HL-60 (cell line): ENCODE data around the gene GPR137B.

Experiments used
- DNase-seq, 2 experiments: peaks; one replicate each; pipeline ENCODE4 v3.0.0-alpha.2; 2010 to 2020; ENCODE audit warnings: low read depth in 1 of 2, low spot score in 1 of 2
- H3K27ac ChIP-seq: fragments of 250-450 bp; sonication (Bioruptor Pico); replicated peaks from 2 replicates; pipeline ENCODE4 v1.5.1; 2020; ENCODE audit warnings: mild to moderate bottlenecking, moderate library complexity
- H3K27me3 ChIP-seq: fragments of 250-450 bp; sonication (Bioruptor Pico); 2 replicates; pipeline ENCODE4 v1.5.1; 2021; ENCODE audit warnings: mild to moderate bottlenecking, moderate library complexity; ENCODE audit not compliant: insufficient read depth, poor library complexity, severe bottlenecking
- H3K4me3 ChIP-seq: replicated peaks from 2 replicates; pipeline ENCODE4 v1.5.1; 2011; ENCODE audit warnings: mild to moderate bottlenecking, control low read depth, low read length; ENCODE audit not compliant: insufficient read depth
- GABPA ChIP-seq: IDR thresholded peaks from 2 replicates; pipeline ENCODE4 v1.6.1; 2012; ENCODE audit warnings: low read depth
- POLR2AphosphoS5 ChIP-seq: IDR thresholded peaks from 2 replicates; pipeline ENCODE4 v1.6.1; 2012; ENCODE audit warnings: low read depth
- SPI1 ChIP-seq: IDR thresholded peaks from 2 replicates; pipeline ENCODE4 v1.6.1; 2012; ENCODE audit warnings: low read depth, mild to moderate bottlenecking, borderline replicate concordance
- TF ChIP-seq, protein P1 (sequence below): IDR thresholded peaks from one replicate; pipeline ENCODE4 v1.5.1; 2011; ENCODE audit warnings: low read length, control low read depth, inconsistent platforms; ENCODE audit not compliant: insufficient read depth
- TF ChIP-seq, protein P2 (sequence below): IDR thresholded peaks from 2 replicates; pipeline ENCODE4 v1.6.1; 2012; ENCODE audit warnings: low read depth; ENCODE audit not compliant: insufficient replicate concordance

Gene GPR137B

GRCh38 chr1:236110137-236110536 lies 32.2 kb upstream of the GPR137B start:
- H3K27me3 ChIP-seq = no peaks in the 10 kb centered on the region
- TF ChIP-seq, protein P1, sequence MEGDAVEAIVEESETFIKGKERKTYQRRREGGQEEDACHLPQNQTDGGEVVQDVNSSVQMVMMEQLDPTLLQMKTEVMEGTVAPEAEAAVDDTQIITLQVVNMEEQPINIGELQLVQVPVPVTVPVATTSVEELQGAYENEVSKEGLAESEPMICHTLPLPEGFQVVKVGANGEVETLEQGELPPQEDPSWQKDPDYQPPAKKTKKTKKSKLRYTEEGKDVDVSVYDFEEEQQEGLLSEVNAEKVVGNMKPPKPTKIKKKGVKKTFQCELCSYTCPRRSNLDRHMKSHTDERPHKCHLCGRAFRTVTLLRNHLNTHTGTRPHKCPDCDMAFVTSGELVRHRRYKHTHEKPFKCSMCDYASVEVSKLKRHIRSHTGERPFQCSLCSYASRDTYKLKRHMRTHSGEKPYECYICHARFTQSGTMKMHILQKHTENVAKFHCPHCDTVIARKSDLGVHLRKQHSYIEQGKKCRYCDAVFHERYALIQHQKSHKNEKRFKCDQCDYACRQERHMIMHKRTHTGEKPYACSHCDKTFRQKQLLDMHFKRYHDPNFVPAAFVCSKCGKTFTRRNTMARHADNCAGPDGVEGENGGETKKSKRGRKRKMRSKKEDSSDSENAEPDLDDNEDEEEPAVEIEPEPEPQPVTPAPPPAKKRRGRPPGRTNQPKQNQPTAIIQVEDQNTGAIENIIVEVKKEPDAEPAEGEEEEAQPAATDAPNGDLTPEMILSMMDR = no peak
- TF ChIP-seq GABPA = no peak
- TF ChIP-seq POLR2AphosphoS5 = no peak
- TF ChIP-seq, protein P2, sequence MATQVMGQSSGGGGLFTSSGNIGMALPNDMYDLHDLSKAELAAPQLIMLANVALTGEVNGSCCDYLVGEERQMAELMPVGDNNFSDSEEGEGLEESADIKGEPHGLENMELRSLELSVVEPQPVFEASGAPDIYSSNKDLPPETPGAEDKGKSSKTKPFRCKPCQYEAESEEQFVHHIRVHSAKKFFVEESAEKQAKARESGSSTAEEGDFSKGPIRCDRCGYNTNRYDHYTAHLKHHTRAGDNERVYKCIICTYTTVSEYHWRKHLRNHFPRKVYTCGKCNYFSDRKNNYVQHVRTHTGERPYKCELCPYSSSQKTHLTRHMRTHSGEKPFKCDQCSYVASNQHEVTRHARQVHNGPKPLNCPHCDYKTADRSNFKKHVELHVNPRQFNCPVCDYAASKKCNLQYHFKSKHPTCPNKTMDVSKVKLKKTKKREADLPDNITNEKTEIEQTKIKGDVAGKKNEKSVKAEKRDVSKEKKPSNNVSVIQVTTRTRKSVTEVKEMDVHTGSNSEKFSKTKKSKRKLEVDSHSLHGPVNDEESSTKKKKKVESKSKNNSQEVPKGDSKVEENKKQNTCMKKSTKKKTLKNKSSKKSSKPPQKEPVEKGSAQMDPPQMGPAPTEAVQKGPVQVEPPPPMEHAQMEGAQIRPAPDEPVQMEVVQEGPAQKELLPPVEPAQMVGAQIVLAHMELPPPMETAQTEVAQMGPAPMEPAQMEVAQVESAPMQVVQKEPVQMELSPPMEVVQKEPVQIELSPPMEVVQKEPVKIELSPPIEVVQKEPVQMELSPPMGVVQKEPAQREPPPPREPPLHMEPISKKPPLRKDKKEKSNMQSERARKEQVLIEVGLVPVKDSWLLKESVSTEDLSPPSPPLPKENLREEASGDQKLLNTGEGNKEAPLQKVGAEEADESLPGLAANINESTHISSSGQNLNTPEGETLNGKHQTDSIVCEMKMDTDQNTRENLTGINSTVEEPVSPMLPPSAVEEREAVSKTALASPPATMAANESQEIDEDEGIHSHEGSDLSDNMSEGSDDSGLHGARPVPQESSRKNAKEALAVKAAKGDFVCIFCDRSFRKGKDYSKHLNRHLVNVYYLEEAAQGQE = no peak
- TF ChIP-seq SPI1 = no peak
- H3K4me3 ChIP-seq = no peak overlapping the region
- no peak overlapping the region for H3K27ac ChIP-seq
- DNase-seq = no peak

DNA sequence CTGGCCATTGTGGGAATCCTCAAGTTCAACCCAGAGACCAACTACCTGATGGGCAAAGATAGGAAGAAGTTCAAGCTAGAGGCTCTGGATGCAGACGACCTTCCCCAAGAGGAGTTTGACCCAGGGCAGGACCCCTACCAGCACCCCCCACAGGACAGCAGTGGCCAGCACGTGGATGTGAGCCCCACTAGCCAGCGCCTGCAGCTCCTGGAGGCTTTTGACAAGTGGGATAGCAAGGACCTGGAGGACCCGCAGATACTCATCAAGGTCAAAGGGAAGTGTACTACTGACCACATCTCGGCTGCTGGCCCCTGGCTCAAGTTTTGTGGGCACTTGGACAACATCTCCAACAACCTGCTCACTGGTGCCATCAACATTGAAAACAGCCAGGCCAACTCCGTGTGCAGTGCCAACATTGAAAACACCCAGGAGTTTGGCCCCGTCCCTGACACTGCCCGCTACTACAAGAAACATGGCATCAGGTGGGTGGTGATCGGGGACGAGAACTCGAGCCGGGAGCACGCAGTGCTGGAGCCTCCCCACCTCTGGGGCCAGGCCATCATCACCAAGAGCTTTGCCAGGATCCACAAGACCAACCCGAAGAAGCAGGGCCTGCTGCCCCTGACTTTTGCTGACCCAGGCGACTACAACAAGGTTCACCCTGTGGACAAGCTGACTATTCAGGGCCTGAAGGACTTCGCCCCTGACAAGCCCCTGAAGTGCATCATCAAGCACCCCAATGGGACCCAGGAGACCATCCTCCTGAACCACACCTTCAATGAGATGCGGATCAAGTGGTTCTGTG lies 30.6 kb upstream of the GPR137B start:
- H3K27ac ChIP-seq = no peak overlapping the region
- no peak for TF ChIP-seq SPI1
- TF ChIP-seq POLR2AphosphoS5 = no peak
- TF ChIP-seq, protein P1 = no peak
- TF ChIP-seq, protein P2 = no peak
- no peak for TF ChIP-seq GABPA
- no peak for DNase-seq
- no peaks in the 10 kb centered on the region for H3K27me3 ChIP-seq
- H3K4me3 ChIP-seq = no peak overlapping the region

GRCh38 chr1:236112332-236112627 lies 30.1 kb upstream of the GPR137B start:
- Histone ChIP-seq H3K27me3 (no peaks in the 10 kb centered on the region), H3K27ac (no peak overlapping the region), H3K4me3 (no peak overlapping the region)
- DNase-seq = no peak
- TF ChIP-seq, protein P2 = no peak
- no peak for TF ChIP-seq SPI1
- TF ChIP-seq POLR2AphosphoS5 = no peak
- TF ChIP-seq GABPA = no peak
- TF ChIP-seq, protein P1 = no peak
